Lower lobe of right lung (tissue), 2 donors: ENCODE results near the gene PSMA7. TPM values are rescaled to one million over a fixed set of nuclear protein-coding genes. Genes with fewer than 3 reads are reported as not detected.

Experiments
- ATAC-seq, 2 donors: fragments of 200-7000 bp; cut with Tn5 transposase; one replicate each; pipeline ENCODE4 v1.9.1; 2020 to 2022; ENCODE audit warnings: mild to moderate bottlenecking in 2 of 2, moderate library complexity in 2 of 2
- DNase-seq: peaks from one replicate; pipeline ENCODE4 v3.0.0-alpha.2; 2020
- H3K27ac ChIP-seq: fragments of 200-600 bp; one replicate; pipeline ENCODE4 v1.8.0; 2022
- H3K27me3 ChIP-seq: fragments of 200-600 bp; one replicate; pipeline ENCODE4 v1.8.0; 2022; ENCODE audit warnings: low read depth
- H3K36me3 ChIP-seq: fragments of 200-600 bp; one replicate; pipeline ENCODE4 v1.8.0; 2022; ENCODE audit warnings: mild to moderate bottlenecking
- H3K4me1 ChIP-seq: fragments of 200-600 bp; one replicate; pipeline ENCODE4 v1.8.0; 2022
- H3K4me3 ChIP-seq: fragments of 200-600 bp; one replicate; pipeline ENCODE4 v1.8.0; 2022; ENCODE audit warnings: mild to moderate bottlenecking
- H3K9me3 ChIP-seq: fragments of 200-600 bp; one replicate; pipeline ENCODE4 v1.8.0; 2022
- CTCF ChIP-seq: fragments of 200-600 bp; IDR thresholded peaks from one replicate; pipeline ENCODE4 v1.8.0; 2022; ENCODE audit warnings: antibody characterized with exemption, mild to moderate bottlenecking
- intact Hi-C: fragments of 100-400 bp; cut with DNase I; formaldehyde crosslinking; loops from one replicate; pipeline ENCODE4 v1.11.0; 2022
- total RNA-seq: library from RNA; stranded (reverse); fragmentation: NEBNext Ultra II Directional; extraction: Animal tissue kit (Norgen Biotek cat#: 25700); gene quantifications from one replicate; pipeline ENCODE4 v1.2.1, GENCODE V29; 2021
- donor health status: DM: no; HTN: yes; CAD: no; lungs with severe emphysema.

The PSMA7 gene
- total RNA-seq, 1 donor from 2014 or later, result 223 TPM

GRCh38 chr20:62089393-62089792, 53.8 kb downstream of the PSMA7 start:
- TF ChIP-seq CTCF, result no peak

GRCh38 chr20:62088258-62089127, 54.7 kb downstream of the PSMA7 start:
- Histone ChIP-seq H3K4me1 (no peaks in the 10 kb centered on the region), H3K27me3 (peaks cover 9% of the 10 kb centered on the region), H3K36me3 (no peaks in the 10 kb centered on the region), H3K4me3 (no peak overlapping the region), H3K9me3 (no peaks in the 10 kb centered on the region), H3K27ac (no peak overlapping the region)
- no peak for TF ChIP-seq CTCF
- ATAC-seq (peak; percentile 17 to 52), DNase-seq (no peak)
- intact Hi-C loops, result no loop called here

More at GRCh38 chr20:62089393-62089792, 53.8 kb downstream of the PSMA7 start:
- ATAC-seq (no peak), DNase-seq (no peak)
- Histone ChIP-seq H3K9me3 (no peaks in the 10 kb centered on the region), H3K27ac (no peak overlapping the region), H3K36me3 (no peaks in the 10 kb centered on the region), H3K4me3 (no peak overlapping the region), H3K4me1 (no peaks in the 10 kb centered on the region), H3K27me3 (peaks cover 9% of the 10 kb centered on the region)
- intact Hi-C loops, result no loop called here

- peaks cover 9% of the 10 kb centered on the region for H3K27me3 ChIP-seq
- H3K4me3 ChIP-seq, result no peak overlapping the region
- H3K27ac ChIP-seq, result no peak overlapping the region
- DNase-seq, result no peak
- peak in 1 of 2 donors; percentile 32 for ATAC-seq
- H3K9me3 ChIP-seq, result no peaks in the 10 kb centered on the region
- TF ChIP-seq CTCF, result no peak
- no peaks in the 10 kb centered on the region for H3K4me1 ChIP-seq
- no peaks in the 10 kb centered on the region for H3K36me3 ChIP-seq
- intact Hi-C loops, result no loop called here
Observed at GRCh38 chr20:62087632-62088031, 55.6 kb downstream of the PSMA7 start.

- intact Hi-C loops, result no loop called here
- no peaks in the 10 kb centered on the region for H3K36me3 ChIP-seq
Observed at GRCh38 chr20:62087227-62087626, 56.0 kb downstream of the PSMA7 start.

More at GRCh38 chr20:62087227-62087626, 56.0 kb downstream of the PSMA7 start:
- H3K4me3 ChIP-seq, result no peak overlapping the region
- H3K4me1 ChIP-seq, result no peaks in the 10 kb centered on the region
- DNase-seq, result no peak
- H3K27me3 ChIP-seq, result peaks cover 9% of the 10 kb centered on the region
- TF ChIP-seq CTCF, result no peak
- peak in 1 of 2 donors; percentile 26 for ATAC-seq
- no peak overlapping the region for H3K27ac ChIP-seq
- H3K9me3 ChIP-seq, result no peaks in the 10 kb centered on the region

Other genes with a start within 250 kb of the PSMA7 start
- gene TAF4, start 77.5 kb downstream of the PSMA7 start, total RNA-seq, result 17.6 TPM
- gene LSM14B, start 20.9 kb downstream of the PSMA7 start, total RNA-seq, result 36.8 TPM
- 17.8 TPM for gene SS18L1, start 375 bp upstream of the PSMA7 start, total RNA-seq
- 27.1 TPM for gene MTG2, start 39.6 kb upstream of the PSMA7 start, total RNA-seq
- not detected for gene HRH3, start 76.9 kb upstream of the PSMA7 start, total RNA-seq
- 56.0 TPM for gene OSBPL2, start 95.1 kb upstream of the PSMA7 start, total RNA-seq
- 63.9 TPM for gene ADRM1, start 159.6 kb upstream of the PSMA7 start, total RNA-seq
- gene LAMA5, start 223.9 kb upstream of the PSMA7 start, total RNA-seq, result 282 TPM
- 1,104 TPM for gene RPS21, start 243.7 kb upstream of the PSMA7 start, total RNA-seq